Measurements from ENCODE around the gene GLTPD2.

- TF ChIP-seq CTCF (conservative IDR thresholded peaks at IDR 0.05; ENCODE audit: low read length) (no peak), EZH2phosphoT487 (IDR thresholded peaks at IDR 0.05; ENCODE audit: borderline replicate concordance) (no peak)
Observed at GRCh38 chr17:4822835-4823234, 34.1 kb downstream of the GLTPD2 start.
